CD14-positive monocyte (primary cell): ENCODE results near the gene TXNRD1. TPM values are rescaled to one million over a fixed set of nuclear protein-coding genes. Genes with fewer than 3 reads are reported as not detected.
"Not testable (repeated sequence)": the region's sequence is repeated elsewhere in the genome, so short reads cannot be mapped to it uniquely, and the experiment has no call there.

Experiments
- DNase-seq, 3 donors: peaks; one replicate each; pipeline ENCODE4 v3.0.0-alpha.2; 2011 to 2022
- H2AFZ ChIP-seq: 2 replicates; pipeline ENCODE4 v1.6.0; 2012; ENCODE audit warnings: mild to moderate bottlenecking, low read depth, low read length, inconsistent platforms; ENCODE audit not compliant: insufficient read depth, poor library complexity, severe bottlenecking
- H3K27ac ChIP-seq, 2 donors: 1 replicate in 1 of 2; 2 replicates in 1 of 2; pipeline ENCODE4 v1.5.1; 2012 to 2013; ENCODE audit warnings: low read length in 2 of 2, control low read depth in 1 of 2, inconsistent platforms in 1 of 2, low read depth in 1 of 2, mild to moderate bottlenecking in 1 of 2
- H3K27me3 ChIP-seq, 2 donors: one replicate each; pipeline versions ENCODE4 v1.6.0 to v1.6.1; 2011 to 2013; ENCODE audit warnings: low read length in 2 of 2; ENCODE audit not compliant: control insufficient read depth in 2 of 2, insufficient read depth in 2 of 2
- H3K36me3 ChIP-seq, 2 donors: replicated peaks in 1 of 2; 1 replicate in 1 of 2; 2 replicates in 1 of 2; pipeline versions ENCODE4 v1.5.1 to v1.6.1; 2012 to 2013; ENCODE audit warnings: low read length in 2 of 2, control low read depth in 1 of 2, inconsistent platforms in 1 of 2, mild to moderate bottlenecking in 1 of 2; ENCODE audit not compliant: insufficient read depth in 2 of 2, control insufficient read depth in 1 of 2
- H3K4me1 ChIP-seq, 2 donors: 1 replicate in 1 of 2; 2 replicates in 1 of 2; pipeline versions ENCODE4 v1.5.1 to v1.6.1; 2012 to 2013; ENCODE audit warnings: low read length in 2 of 2, control low read depth in 1 of 2, inconsistent platforms in 1 of 2, mild to moderate bottlenecking in 1 of 2, moderate library complexity in 1 of 2; ENCODE audit not compliant: insufficient read depth in 2 of 2, control insufficient read depth in 1 of 2
- H3K4me2 ChIP-seq: replicated peaks from 2 replicates; pipeline ENCODE3; 2012; ENCODE audit warnings: low read length, moderate library complexity, mild to moderate bottlenecking; ENCODE audit not compliant: poor library complexity, severe bottlenecking; ENCODE audit errors: extremely low read depth
- H3K4me3 ChIP-seq, 3 experiments: fragments of 200-600 bp in 1 of 3; sonication (generic) in 1 of 3; replicated peaks in 1 of 3; 1 replicate in 2 of 3; 2 replicates in 1 of 3; pipeline ENCODE4 v1.5.1; 2011 to 2013; ENCODE audit warnings: low read length in 3 of 3, mild to moderate bottlenecking in 3 of 3, control low read depth in 2 of 3, low read depth in 2 of 3, inconsistent platforms in 1 of 3, moderate library complexity in 1 of 3
- H3K79me2 ChIP-seq: 2 replicates; pipeline ENCODE4 v1.6.0; 2012; ENCODE audit warnings: mild to moderate bottlenecking, control low read depth, inconsistent platforms, low read length, moderate library complexity; ENCODE audit not compliant: insufficient read depth
- H3K9ac ChIP-seq: 2 replicates; pipeline ENCODE4 v1.6.0; 2017; ENCODE audit warnings: low read length, mild to moderate bottlenecking; ENCODE audit not compliant: insufficient read depth, poor library complexity, severe bottlenecking
- H3K9me3 ChIP-seq, 2 donors: replicated peaks in 1 of 2; 1 replicate in 1 of 2; 2 replicates in 1 of 2; pipeline versions ENCODE4 v1.5.1 to v1.6.1; 2012 to 2013; ENCODE audit warnings: low read length in 2 of 2, control low read depth in 1 of 2; ENCODE audit not compliant: control insufficient read depth in 1 of 2, insufficient read depth in 1 of 2
- H4K20me1 ChIP-seq: 2 replicates; pipeline ENCODE4 v1.6.0; 2012; ENCODE audit warnings: mild to moderate bottlenecking, low read length, control low read depth, moderate library complexity; ENCODE audit not compliant: insufficient read depth
- H3K27ac Mint-ChIP-seq, 7 donors: one replicate each; pipeline ENCODE4 v1.8.0; 2020; ENCODE audit warnings: mild to moderate bottlenecking in 7 of 7, mixed read lengths in 7 of 7, moderate library complexity in 6 of 7, inconsistent platforms in 2 of 7
- H3K27me3 Mint-ChIP-seq, 3 donors: one replicate each; pipeline ENCODE4 v1.8.0; 2021 to 2022; ENCODE audit warnings: low read depth in 3 of 3, mild to moderate bottlenecking in 3 of 3, mixed read lengths in 3 of 3, moderate library complexity in 3 of 3, inconsistent platforms in 1 of 3
- H3K36me3 Mint-ChIP-seq, 2 donors: one replicate each; pipeline ENCODE4 v1.8.0; 2020; ENCODE audit warnings: mixed read lengths in 2 of 2, inconsistent platforms in 1 of 2, mild to moderate bottlenecking in 1 of 2
- H3K4me1 Mint-ChIP-seq: one replicate; pipeline ENCODE4 v1.8.0; 2020; ENCODE audit warnings: mild to moderate bottlenecking, mixed read lengths
- H3K4me3 Mint-ChIP-seq, 2 donors: one replicate each; pipeline ENCODE4 v1.8.0; 2020; ENCODE audit warnings: mild to moderate bottlenecking in 2 of 2, mixed read lengths in 2 of 2, moderate library complexity in 1 of 2
- H3K9me3 Mint-ChIP-seq, 7 donors: one replicate each; pipeline ENCODE4 v1.8.0; 2020 to 2022; ENCODE audit warnings: mixed read lengths in 7 of 7, mild to moderate bottlenecking in 6 of 7, moderate library complexity in 6 of 7, inconsistent platforms in 2 of 7
- WGBS: methylation state at CpG from one replicate; pipeline ENCODE4 v1.1.5; 2013; ENCODE audit warnings: missing lambda C conversion rate; ENCODE audit not compliant: insufficient coverage; 5-methylcytosine and 5-hydroxymethylcytosine counted together
- intact Hi-C, 2 donors: fragments of 100-400 bp; cut with micrococcal nuclease; formaldehyde crosslinking; loops; one replicate each; pipeline versions ENCODE4 v1.15.0 to v1.15.1; 2023
- polyA plus RNA-seq, 3 donors: library from polyadenylated mRNA; depleted of rRNA in 1 of 3; unstranded in 2 of 3; stranded (reverse) in 1 of 3; fragments of 300-500 nt in 2 of 3; fragments of >200 nt in 1 of 3; fragmentation: Illumina TruSeq in 2 of 3; gene quantifications; 1 replicate in 2 of 3; 2 replicates in 1 of 3; pipeline ENCODE4 v1.2.3, GENCODE V29; 2012 to 2021
- TF ChIP-seq, protein P1 (sequence below): fragments of 200-600 bp; IDR thresholded peaks from one replicate; pipeline ENCODE4 v1.8.0; 2022; ENCODE audit warnings: antibody characterized with exemption, mild to moderate bottlenecking

TXNRD1 gene
- polyA plus RNA-seq, 3 donors: 26.9 to 46.1 (median 29.2) TPM

DNA sequence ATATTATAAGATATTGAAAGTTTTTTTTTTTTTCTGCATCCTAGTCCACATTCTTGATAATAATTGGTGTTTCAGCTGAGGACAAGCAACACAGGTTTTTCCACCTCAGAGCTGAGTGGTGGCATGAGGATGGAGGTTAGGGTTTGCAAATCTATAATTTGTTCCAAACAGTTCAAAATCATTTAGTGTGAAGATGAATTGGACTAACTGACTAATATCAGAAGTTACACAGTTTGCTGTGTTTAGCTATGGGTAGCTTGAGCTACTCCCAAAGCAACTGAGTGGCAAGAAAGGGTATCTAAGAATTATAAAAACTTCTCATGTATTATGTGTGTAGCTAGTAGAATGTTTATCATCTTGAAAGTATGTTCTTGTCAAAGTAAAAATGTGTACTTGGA lies 105.0 kb downstream of the TXNRD1 start:
- Mint-ChIP-seq H3K9me3 (no peaks in the 10 kb centered on the region), H3K27me3 (no peaks in the 10 kb centered on the region), H3K27ac (no peak overlapping the region), H3K4me1 (no peaks in the 10 kb centered on the region), H3K36me3 (peaks cover 62 to 89% of the 10 kb centered on the region in 2 donors), H3K4me3 (no peak overlapping the region)
- Histone ChIP-seq H3K9me3 (no peaks in the 10 kb centered on the region), H4K20me1 (peaks cover 18% of the 10 kb centered on the region), H3K4me3 (no peak overlapping the region), H3K9ac (no peak overlapping the region), H2AFZ (no peak overlapping the region), H3K36me3 (peaks cover 80 to 88% of the 10 kb centered on the region in 2 donors), H3K4me2 (no peak overlapping the region), H3K27me3 (no peaks in the 10 kb centered on the region), H3K4me1 (no peaks in the 10 kb centered on the region), H3K27ac (no peak overlapping the region), H3K79me2 (no peaks in the 10 kb centered on the region)
- intact Hi-C loops: no loop called here
- no peak for DNase-seq
- TF ChIP-seq, protein P1, sequence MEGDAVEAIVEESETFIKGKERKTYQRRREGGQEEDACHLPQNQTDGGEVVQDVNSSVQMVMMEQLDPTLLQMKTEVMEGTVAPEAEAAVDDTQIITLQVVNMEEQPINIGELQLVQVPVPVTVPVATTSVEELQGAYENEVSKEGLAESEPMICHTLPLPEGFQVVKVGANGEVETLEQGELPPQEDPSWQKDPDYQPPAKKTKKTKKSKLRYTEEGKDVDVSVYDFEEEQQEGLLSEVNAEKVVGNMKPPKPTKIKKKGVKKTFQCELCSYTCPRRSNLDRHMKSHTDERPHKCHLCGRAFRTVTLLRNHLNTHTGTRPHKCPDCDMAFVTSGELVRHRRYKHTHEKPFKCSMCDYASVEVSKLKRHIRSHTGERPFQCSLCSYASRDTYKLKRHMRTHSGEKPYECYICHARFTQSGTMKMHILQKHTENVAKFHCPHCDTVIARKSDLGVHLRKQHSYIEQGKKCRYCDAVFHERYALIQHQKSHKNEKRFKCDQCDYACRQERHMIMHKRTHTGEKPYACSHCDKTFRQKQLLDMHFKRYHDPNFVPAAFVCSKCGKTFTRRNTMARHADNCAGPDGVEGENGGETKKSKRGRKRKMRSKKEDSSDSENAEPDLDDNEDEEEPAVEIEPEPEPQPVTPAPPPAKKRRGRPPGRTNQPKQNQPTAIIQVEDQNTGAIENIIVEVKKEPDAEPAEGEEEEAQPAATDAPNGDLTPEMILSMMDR: no peak

DNA sequence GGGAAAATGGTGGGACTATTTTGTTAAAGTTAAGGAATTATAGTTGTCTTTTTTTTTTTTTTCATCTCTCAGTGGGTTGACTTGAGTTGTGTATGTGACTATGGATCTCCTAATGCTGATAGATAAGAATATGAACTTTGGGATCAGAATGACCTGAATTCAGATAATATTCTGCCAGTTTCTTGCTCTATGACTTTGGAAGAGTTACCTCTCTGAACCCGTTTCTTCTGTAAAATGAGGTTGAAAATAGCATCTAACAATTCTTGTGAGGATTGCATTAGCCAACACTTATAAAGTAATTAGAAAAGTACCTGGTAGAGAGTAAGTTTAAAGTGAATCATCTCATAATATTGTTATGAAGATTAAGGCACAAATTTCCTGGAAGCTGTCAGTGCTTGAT lies 106.4 kb downstream of the TXNRD1 start:
- Mint-ChIP-seq H3K9me3 (no peaks in the 10 kb centered on the region), H3K4me3 (no peak overlapping the region), H3K36me3 (peaks cover 62 to 89% of the 10 kb centered on the region in 2 donors), H3K4me1 (no peaks in the 10 kb centered on the region), H3K27me3 (no peaks in the 10 kb centered on the region), H3K27ac (no peak overlapping the region)
- Histone ChIP-seq H2AFZ (no peak overlapping the region), H3K27me3 (no peaks in the 10 kb centered on the region), H3K4me3 (no peak overlapping the region), H3K4me2 (no peak overlapping the region), H3K36me3 (peaks cover 81 to 90% of the 10 kb centered on the region in 2 donors), H3K27ac (no peak overlapping the region), H3K9me3 (no peaks in the 10 kb centered on the region), H4K20me1 (peaks cover 13% of the 10 kb centered on the region), H3K4me1 (no peaks in the 10 kb centered on the region), H3K79me2 (no peaks in the 10 kb centered on the region), H3K9ac (no peak overlapping the region)
- WGBS: no CpG with 5 or more reads among the region's 1 CpG
- TF ChIP-seq, protein P1: no peak
- no peak for DNase-seq
- intact Hi-C loops: no loop called here

DNA sequence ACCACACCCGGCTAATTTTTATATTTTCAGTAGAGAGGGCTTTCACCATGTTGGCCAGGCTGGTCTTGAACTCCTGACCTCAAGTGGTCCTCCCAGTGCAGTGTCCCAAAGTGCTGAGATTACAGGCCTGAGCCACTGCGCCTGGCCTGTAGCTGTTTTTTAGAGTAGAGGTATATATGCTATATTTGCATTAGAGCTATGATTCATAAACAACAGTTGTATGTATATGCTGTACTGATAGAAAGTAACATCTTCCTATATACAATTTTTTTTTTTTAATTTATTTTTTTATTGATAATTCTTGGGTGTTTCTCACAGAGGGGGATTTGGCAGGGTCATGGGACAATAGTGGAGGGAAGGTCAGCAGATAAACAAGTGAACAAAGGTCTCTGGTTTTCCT lies 107.0 kb downstream of the TXNRD1 start:
- H3K9me3 Mint-ChIP-seq, DNase-seq, H3K4me3 Mint-ChIP-seq, intact Hi-C loops, H3K27ac ChIP-seq, H2AFZ ChIP-seq, H3K27me3 ChIP-seq, H3K27me3 Mint-ChIP-seq, H3K9me3 ChIP-seq, H3K4me1 ChIP-seq, H3K9ac ChIP-seq, H4K20me1 ChIP-seq, H3K4me1 Mint-ChIP-seq, H3K79me2 ChIP-seq, H3K4me2 ChIP-seq, H3K4me3 ChIP-seq: not testable (repeated sequence)
- Mint-ChIP-seq H3K27ac (peak overlapping the region in 2 of 7 donors; percentile 6 to 30), H3K36me3 (peaks cover 64 to 89% of the 10 kb centered on the region in 2 donors)
- WGBS: 100% methylated on average over 1 of the region's 2 CpGs
- H3K36me3 ChIP-seq: peaks cover 81 to 90% of the 10 kb centered on the region in 2 donors
